Measurements from ENCODE around the gene LMBR1. TPM values are rescaled to one million over a fixed set of nuclear protein-coding genes. Genes with fewer than 3 reads are reported as not detected.

The LMBR1 gene
- total and polyA plus RNA-seq, 4 donors: 11.2 to 35.7 (median 17.9) TPM

- Histone ChIP-seq H3K9ac (ENCODE audit: low read depth in 1 of 2, low read length in 2 of 2) (no peak overlapping the region), H3K27me3 (ENCODE audit: control insufficient read depth in 4 of 4, insufficient read depth in 4 of 4, low read length in 3 of 4) (no peaks in the 10 kb centered on the region), H3K4me1 (ENCODE audit: control insufficient read depth in 4 of 4, insufficient read depth in 4 of 4, low read length in 3 of 4) (peaks cover 2 to 11% (median 6%) of the 10 kb centered on the region in 4 donors), H3K36me3 (ENCODE audit: control insufficient read depth in 4 of 4, insufficient read depth in 3 of 4, low read depth in 1 of 4, low read length in 3 of 4) (no peaks in the 10 kb centered on the region), H3K27ac (ENCODE audit: low read depth in 1 of 2, low read length in 2 of 2) (no peak overlapping the region), H3K4me3 (ENCODE audit: low read depth in 1 of 3, low read length in 3 of 3) (no peak overlapping the region), H3K9me3 (ENCODE audit: control insufficient read depth in 4 of 4, low read length in 3 of 4) (no peaks in the 10 kb centered on the region)
- no peak for DNase-seq (ENCODE audit: low spot score)
- WGBS: 91% methylated on average over 4 of the region's 4 CpGs
- no peak for TF ChIP-seq EGR1 (IDR thresholded peaks at IDR 0.05; ENCODE audit: low read depth in 2 of 2)
- TF ChIP-seq, protein P1, sequence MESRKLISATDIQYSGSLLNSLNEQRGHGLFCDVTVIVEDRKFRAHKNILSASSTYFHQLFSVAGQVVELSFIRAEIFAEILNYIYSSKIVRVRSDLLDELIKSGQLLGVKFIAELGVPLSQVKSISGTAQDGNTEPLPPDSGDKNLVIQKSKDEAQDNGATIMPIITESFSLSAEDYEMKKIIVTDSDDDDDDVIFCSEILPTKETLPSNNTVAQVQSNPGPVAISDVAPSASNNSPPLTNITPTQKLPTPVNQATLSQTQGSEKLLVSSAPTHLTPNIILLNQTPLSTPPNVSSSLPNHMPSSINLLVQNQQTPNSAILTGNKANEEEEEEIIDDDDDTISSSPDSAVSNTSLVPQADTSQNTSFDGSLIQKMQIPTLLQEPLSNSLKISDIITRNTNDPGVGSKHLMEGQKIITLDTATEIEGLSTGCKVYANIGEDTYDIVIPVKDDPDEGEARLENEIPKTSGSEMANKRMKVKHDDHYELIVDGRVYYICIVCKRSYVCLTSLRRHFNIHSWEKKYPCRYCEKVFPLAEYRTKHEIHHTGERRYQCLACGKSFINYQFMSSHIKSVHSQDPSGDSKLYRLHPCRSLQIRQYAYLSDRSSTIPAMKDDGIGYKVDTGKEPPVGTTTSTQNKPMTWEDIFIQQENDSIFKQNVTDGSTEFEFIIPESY (IDR thresholded peaks at IDR 0.05): no peak
- no peak for TF ChIP-seq TAF1 (conservative IDR thresholded peaks at IDR 0.05)
- TF ChIP-seq FOXA2 (IDR thresholded peaks at IDR 0.05): no peak
- no peak for TF ChIP-seq SP1 (IDR thresholded peaks at IDR 0.05)
- TF ChIP-seq RAD21 (IDR thresholded peaks at IDR 0.05): no peak
- no peak for TF ChIP-seq YY1 (IDR thresholded peaks at IDR 0.05)
- TF ChIP-seq JUND (IDR thresholded peaks at IDR 0.05): no peak
- no peak for TF ChIP-seq REST (IDR thresholded peaks at IDR 0.05)
- TF ChIP-seq, protein P2, sequence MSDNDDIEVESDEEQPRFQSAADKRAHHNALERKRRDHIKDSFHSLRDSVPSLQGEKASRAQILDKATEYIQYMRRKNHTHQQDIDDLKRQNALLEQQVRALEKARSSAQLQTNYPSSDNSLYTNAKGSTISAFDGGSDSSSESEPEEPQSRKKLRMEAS (IDR thresholded peaks at IDR 0.05): no peak
- no peak for TF ChIP-seq FOXA1 (IDR thresholded peaks at IDR 0.05)
- TF ChIP-seq GABPA (IDR thresholded peaks at IDR 0.05 in 1 of 2, conservative IDR thresholded peaks at IDR 0.05 in 1 of 2): no peak
- no peak for TF ChIP-seq NR2F2 (IDR thresholded peaks at IDR 0.05)
- no peak for TF ChIP-seq RXRA (IDR thresholded peaks at IDR 0.05)
- TF ChIP-seq, protein P3, sequence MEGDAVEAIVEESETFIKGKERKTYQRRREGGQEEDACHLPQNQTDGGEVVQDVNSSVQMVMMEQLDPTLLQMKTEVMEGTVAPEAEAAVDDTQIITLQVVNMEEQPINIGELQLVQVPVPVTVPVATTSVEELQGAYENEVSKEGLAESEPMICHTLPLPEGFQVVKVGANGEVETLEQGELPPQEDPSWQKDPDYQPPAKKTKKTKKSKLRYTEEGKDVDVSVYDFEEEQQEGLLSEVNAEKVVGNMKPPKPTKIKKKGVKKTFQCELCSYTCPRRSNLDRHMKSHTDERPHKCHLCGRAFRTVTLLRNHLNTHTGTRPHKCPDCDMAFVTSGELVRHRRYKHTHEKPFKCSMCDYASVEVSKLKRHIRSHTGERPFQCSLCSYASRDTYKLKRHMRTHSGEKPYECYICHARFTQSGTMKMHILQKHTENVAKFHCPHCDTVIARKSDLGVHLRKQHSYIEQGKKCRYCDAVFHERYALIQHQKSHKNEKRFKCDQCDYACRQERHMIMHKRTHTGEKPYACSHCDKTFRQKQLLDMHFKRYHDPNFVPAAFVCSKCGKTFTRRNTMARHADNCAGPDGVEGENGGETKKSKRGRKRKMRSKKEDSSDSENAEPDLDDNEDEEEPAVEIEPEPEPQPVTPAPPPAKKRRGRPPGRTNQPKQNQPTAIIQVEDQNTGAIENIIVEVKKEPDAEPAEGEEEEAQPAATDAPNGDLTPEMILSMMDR (IDR thresholded peaks at IDR 0.05; ENCODE audit: low read depth, low read length, missing input control): no peak
- TF ChIP-seq HNF4G (IDR thresholded peaks at IDR 0.05): no peak
Measured at GRCh38 chr7:156889746-156890145, 3.2 kb downstream of the LMBR1 start.

GRCh38 chr7:156889089-156889488 lies 3.9 kb downstream of the LMBR1 start:
- WGBS: 85% methylated on average over 1 of the region's 1 CpG
- peaks cover 2 to 11% (median 6%) of the 10 kb centered on the region in 4 donors for H3K4me1 ChIP-seq (ENCODE audit: control insufficient read depth in 4 of 4, insufficient read depth in 4 of 4, low read length in 3 of 4)
- H3K9ac ChIP-seq (ENCODE audit: low read depth in 1 of 2, low read length in 2 of 2): no peak overlapping the region
- H3K36me3 ChIP-seq (ENCODE audit: control insufficient read depth in 4 of 4, insufficient read depth in 3 of 4, low read depth in 1 of 4, low read length in 3 of 4): no peaks in the 10 kb centered on the region
- H3K27me3 ChIP-seq (ENCODE audit: control insufficient read depth in 4 of 4, insufficient read depth in 4 of 4, low read length in 3 of 4): no peaks in the 10 kb centered on the region
- no peaks in the 10 kb centered on the region for H3K9me3 ChIP-seq (ENCODE audit: control insufficient read depth in 4 of 4, low read length in 3 of 4)
- H3K4me3 ChIP-seq (ENCODE audit: low read depth in 1 of 3, low read length in 3 of 3): no peak overlapping the region
- no peak overlapping the region for H3K27ac ChIP-seq (ENCODE audit: low read depth in 1 of 2, low read length in 2 of 2)
- DNase-seq (ENCODE audit: low spot score): no peak
- TF ChIP-seq, protein P2 (IDR thresholded peaks at IDR 0.05): no peak
- TF ChIP-seq, protein P4, sequence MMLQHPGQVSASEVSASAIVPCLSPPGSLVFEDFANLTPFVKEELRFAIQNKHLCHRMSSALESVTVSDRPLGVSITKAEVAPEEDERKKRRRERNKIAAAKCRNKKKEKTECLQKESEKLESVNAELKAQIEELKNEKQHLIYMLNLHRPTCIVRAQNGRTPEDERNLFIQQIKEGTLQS (IDR thresholded peaks at IDR 0.05): no peak
- TF ChIP-seq HNF4G (IDR thresholded peaks at IDR 0.05) (no peak), HNF4A (conservative IDR thresholded peaks at IDR 0.05) (no peak), RXRA (IDR thresholded peaks at IDR 0.05) (no peak), FOXA1 (IDR thresholded peaks at IDR 0.05) (no peak), JUND (IDR thresholded peaks at IDR 0.05) (no peak), FOXA2 (IDR thresholded peaks at IDR 0.05) (no peak), NR2F2 (IDR thresholded peaks at IDR 0.05) (no peak), YY1 (IDR thresholded peaks at IDR 0.05) (no peak), TAF1 (conservative IDR thresholded peaks at IDR 0.05) (no peak), EGR1 (IDR thresholded peaks at IDR 0.05; ENCODE audit: low read depth in 2 of 2) (no peak), RAD21 (IDR thresholded peaks at IDR 0.05) (no peak)
- TF ChIP-seq, protein P3 (IDR thresholded peaks at IDR 0.05; ENCODE audit: low read depth, low read length, missing input control): no peak
- TF ChIP-seq, protein P1 (IDR thresholded peaks at IDR 0.05): no peak
